Measurements from ENCODE around the gene NUTF2. TPM values are rescaled to one million over a fixed set of nuclear protein-coding genes. Genes with fewer than 3 reads are reported as not detected.

Gene NUTF2
- total and polyA plus RNA-seq, 2 of the 8 experiments (the other 6 are each of a cell fraction or from before 2014, with no cell fraction given), result 219 to 377 TPM

DNA sequence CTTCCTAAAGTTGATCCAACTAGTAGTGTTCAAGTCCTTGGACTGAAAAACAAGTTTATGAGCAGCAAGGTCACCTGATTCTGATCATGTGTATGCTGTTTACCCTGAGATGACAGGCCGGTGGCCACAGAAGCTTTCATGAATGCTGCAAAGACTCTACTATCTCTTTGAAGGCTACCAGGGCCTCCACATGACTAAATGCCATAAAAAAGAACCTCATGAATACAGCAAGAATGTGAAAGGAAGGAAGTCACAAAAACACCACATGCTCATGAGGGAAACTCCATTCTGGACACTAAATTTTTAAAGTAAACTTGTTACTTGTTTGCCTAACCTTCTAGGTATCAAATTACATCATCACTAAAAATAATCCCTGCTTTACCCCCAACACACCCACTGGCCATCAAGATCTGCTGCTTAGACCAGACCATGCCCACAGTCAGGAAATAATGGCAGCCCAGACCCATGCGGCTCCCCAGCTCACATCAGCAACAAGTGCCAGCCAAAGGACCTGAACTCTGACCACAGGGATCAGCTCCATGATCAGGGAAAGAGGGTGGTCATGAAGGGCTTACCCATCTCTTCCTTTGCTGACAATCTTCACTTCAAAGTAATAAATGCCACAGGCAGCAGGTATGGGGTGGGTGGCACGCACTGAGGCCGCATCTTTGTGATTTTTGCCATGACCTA is 41.7 kb upstream of the NUTF2 start:
- peaks cover 5 to 29% of the 10 kb centered on the region in 2 experiments; a peak in 3 of 4 replicates for H3K79me2 ChIP-seq (ENCODE audit: control insufficient read depth in 1 of 2, insufficient read depth in 2 of 2, low read length in 2 of 2)
- H3K9ac ChIP-seq (replicated peaks in 1 of 4; ENCODE audit: extremely low read depth in 1 of 4, low read depth in 3 of 4, low read length in 3 of 4), result peak overlapping the region in 1 of 4 experiments; percentile 86; a peak in 2 of 7 replicates
- H3K4ac ChIP-seq (replicated peaks; ENCODE audit: insufficient read length, low read depth, low read length), result no peak overlapping the region
- no peak for TF ChIP-seq GTF2F1 (IDR thresholded peaks at IDR 0.05; ENCODE audit: borderline replicate concordance, low read depth, low read length)
- TF ChIP-seq KDM5A (IDR thresholded peaks at IDR 0.05; ENCODE audit: low read length), result no peak
- no peak for TF ChIP-seq CTCF (IDR thresholded peaks at IDR 0.05; ENCODE audit: control extremely low read depth in 1 of 3, insufficient read depth in 1 of 3, low read depth in 1 of 3, low read length in 3 of 3)
- TF ChIP-seq, protein P1, sequence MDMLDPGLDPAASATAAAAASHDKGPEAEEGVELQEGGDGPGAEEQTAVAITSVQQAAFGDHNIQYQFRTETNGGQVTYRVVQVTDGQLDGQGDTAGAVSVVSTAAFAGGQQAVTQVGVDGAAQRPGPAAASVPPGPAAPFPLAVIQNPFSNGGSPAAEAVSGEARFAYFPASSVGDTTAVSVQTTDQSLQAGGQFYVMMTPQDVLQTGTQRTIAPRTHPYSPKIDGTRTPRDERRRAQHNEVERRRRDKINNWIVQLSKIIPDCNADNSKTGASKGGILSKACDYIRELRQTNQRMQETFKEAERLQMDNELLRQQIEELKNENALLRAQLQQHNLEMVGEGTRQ (IDR thresholded peaks at IDR 0.05; ENCODE audit: low read length), result no peak
- TF ChIP-seq EP300 (IDR thresholded peaks at IDR 0.05; ENCODE audit: borderline replicate concordance in 1 of 2, low read depth in 2 of 2, low read length in 2 of 2), result no peak
- TF ChIP-seq YY1 (IDR thresholded peaks at IDR 0.05; ENCODE audit: low read depth, low read length), result no peak
- no peak for TF ChIP-seq CBX8 (IDR thresholded peaks at IDR 0.05; ENCODE audit: borderline replicate concordance, low read depth, low read length)
- TF ChIP-seq TCF12 (IDR thresholded peaks at IDR 0.05; ENCODE audit: low read depth, low read length), result no peak

More for the DNA sequence above, 41.7 kb upstream of the NUTF2 start:
- CTCF ChIA-PET (ENCODE audit: partially characterized antibody), result interaction anchor here (1.1 kb wide), 1 partner anchor 132 kb away, joined by 3 read pairs; no protein-coding TSS in a partner anchor
- H3K4me2 ChIP-seq (ENCODE audit: insufficient read depth in 1 of 2, low read depth in 2 of 2, low read length in 2 of 2), result peak overlapping the region; percentile 77 to 93
- H3K23me2 ChIP-seq (ENCODE audit: low read depth, low read length), result peaks cover 11% of the 10 kb centered on the region
- no peak overlapping the region for H2BK5ac ChIP-seq (ENCODE audit: low read depth, low read length)
- H3K27ac ChIP-seq (ENCODE audit: low read depth, low read length), result no peak overlapping the region
- no peak overlapping the region for H3K56ac ChIP-seq (replicated peaks; ENCODE audit: insufficient read length, low read depth, low read length)
- no peak overlapping the region for H2AFZ ChIP-seq (ENCODE audit: low read length)
- H2AK5ac ChIP-seq (ENCODE audit: low read depth, low read length), result no peak overlapping the region
- H2BK12ac ChIP-seq (ENCODE audit: low read depth, low read length), result no peak overlapping the region
- H4K5ac ChIP-seq (ENCODE audit: insufficient read length, low read depth, low read length), result no peak overlapping the region
- no peak for DNase-seq (ENCODE audit: low read depth in 1 of 2, low spot score in 2 of 2)
- H3K23ac ChIP-seq (ENCODE audit: insufficient read length), result no peak overlapping the region
- H3K79me1 ChIP-seq (ENCODE audit: low read depth, low read length), result peaks cover 15% of the 10 kb centered on the region
- peaks cover 0 to 12% of the 10 kb centered on the region in 2 experiments for H4K20me1 ChIP-seq (replicated peaks in 1 of 2; ENCODE audit: control insufficient read depth in 1 of 2, insufficient read depth in 2 of 2, low read length in 2 of 2)
- no peak overlapping the region for H3K14ac ChIP-seq (ENCODE audit: insufficient read length)
- H3K4me3 ChIP-seq (ENCODE audit: extremely low read depth in 1 of 4, insufficient read depth in 2 of 4, low read depth in 3 of 4, low read length in 4 of 4), result peak overlapping the region; percentile 95 to 98 (median 96); a peak in 5 of 8 replicates
- H3K36me3 ChIP-seq (ENCODE audit: control insufficient read depth in 2 of 4, insufficient read depth in 4 of 4, low read length in 3 of 4), result peaks cover 0 to 11% (median 0%) of the 10 kb centered on the region in 4 experiments; a peak in 3 of 8 replicates
- FAIRE-seq, result no peak
- peaks cover 4 to 9% (median 5%) of the 10 kb centered on the region in 4 experiments; a peak in 6 of 7 replicates for H3K4me1 ChIP-seq (replicated peaks in 1 of 4; ENCODE audit: control insufficient read depth in 3 of 4, insufficient read depth in 4 of 4, low read length in 3 of 4)
- no peaks in the 10 kb centered on the region for H3K27me3 ChIP-seq (replicated peaks in 1 of 4; ENCODE audit: control insufficient read depth in 3 of 4, extremely low read depth in 1 of 4, insufficient read depth in 3 of 4, low read length in 3 of 4)
- H4K91ac ChIP-seq (replicated peaks; ENCODE audit: insufficient read length, low read length), result no peak overlapping the region
- POLR2A ChIA-PET (ENCODE audit: partially characterized antibody), result interaction anchor here (0.8 kb wide), 1 partner anchor 24 kb away, joined by 4 read pairs; no protein-coding TSS in a partner anchor
- H2BK120ac ChIP-seq (replicated peaks; ENCODE audit: low read depth, low read length), result no peak overlapping the region
- 97% methylated on average over 4 of the region's 4 CpGs; no CpG with 5 or more reads in 1 of the 2 experiments for WGBS, 2 experiments (ENCODE audit: extremely low coverage in 1 of 2, insufficient coverage in 1 of 2, insufficient read length in 1 of 2, insufficient replicate concordance in 2 of 2, low coverage in 1 of 2, low lambda C conversion rate in 2 of 2, missing lambda C conversion rate in 1 of 2)
- H2BK20ac ChIP-seq (ENCODE audit: low read length), result no peak overlapping the region
- peak overlapping the region; percentile 31; the same call in 1 of the 2 replicates for H4K8ac ChIP-seq (ENCODE audit: extremely low read depth, insufficient read depth, low read length)
- H3K18ac ChIP-seq (ENCODE audit: extremely low read depth, low read length), result no peak overlapping the region
- no peak overlapping the region for H2BK15ac ChIP-seq (ENCODE audit: low read length)
- H3K9me3 ChIP-seq (ENCODE audit: insufficient read depth in 2 of 2, low read depth in 1 of 2, low read length in 1 of 2), result no peaks in the 10 kb centered on the region
